Neural progenitor cell (in vitro differentiated cells): ENCODE measurements around the gene RFX7.

Source experiments
- CTCF ChIP-seq: fragments of 200-600 bp; sonication (generic); IDR thresholded peaks from 2 replicates; pipeline ENCODE4 v1.5.1; 2017; ENCODE audit warnings: antibody characterized with exemption, mild to moderate bottlenecking
- EZH2phosphoT487 ChIP-seq: fragments of 200-600 bp; sonication (generic); IDR thresholded peaks from 2 replicates; pipeline ENCODE4 v1.6.1; 2017; ENCODE audit warnings: antibody characterized with exemption

- TF ChIP-seq CTCF (no peak), EZH2phosphoT487 (no peak)
Observed at GRCh38 chr15:56184516-56184915, 59.2 kb downstream of the RFX7 start.
